ENCODE measurements around the gene SEPTIN7. TPM values are rescaled to one million over a fixed set of nuclear protein-coding genes. Genes with fewer than 3 reads are reported as not detected.

SEPTIN7 gene
- total RNA-seq, 1 experiment from 2014 or later: 219 TPM

GRCh38 chr7:35799846-35800717, 775 bp upstream of the SEPTIN7 start:
- TF ChIP-seq CTCF (conservative IDR thresholded peaks at IDR 0.05) (0 out of 2 replicates have a peak, but pooled peaks have one; percentile 22), EZH2 (IDR thresholded peaks at IDR 0.05; ENCODE audit: low read depth) (no peak)
- BruUV-seq (replicated peaks): TSS peak; percentile 97
- Histone ChIP-seq H3F3A (ENCODE audit: insufficient read depth, low read depth) (peaks cover 19% of the 10 kb centered on the region; the same call in 1 of the 2 replicates), H3K4me3 (peak overlapping the region; percentile 69), H3K4me2 (peak overlapping the region; percentile 94), H2AFZ (peak overlapping the region; percentile 97), H4K20me1 (ENCODE audit: insufficient read depth) (peaks cover 24% of the 10 kb centered on the region; the same call in 1 of the 2 replicates), H3K79me2 (ENCODE audit: low read depth) (peaks cover 46% of the 10 kb centered on the region), H3K9me3 (ENCODE audit: insufficient read depth, low read depth) (no peaks in the 10 kb centered on the region; the same call in 1 of the 2 replicates), H3K27ac (peak overlapping the region; percentile 92), H3K9me2 (ENCODE audit: insufficient read depth) (no peaks in the 10 kb centered on the region), H3K4me1 (replicated peaks; ENCODE audit: insufficient read depth) (peaks cover 29% of the 10 kb centered on the region), H3K27me3 (ENCODE audit: insufficient read depth, low read depth) (no peaks in the 10 kb centered on the region), H3K36me3 (ENCODE audit: low read depth) (no peaks in the 10 kb centered on the region)
- intact Hi-C loops (cut with micrococcal nuclease; ENCODE audit: unreplicated experiment): loop anchor here (5.0 kb wide), 3 partner anchors 77 to 1232 kb away; no protein-coding TSS in a partner anchor
- ChIA-PET POLR2A (ENCODE audit: unreplicated experiment) (interaction anchor here (0.6 to 1.6 kb wide), 12 partner anchors 24 to 1360 kb away, joined by 3 to 30 read pairs (median 4); partner anchors contain the start of gene HERPUD2), CTCF (interaction anchor here (0.6 to 1.3 kb wide), 5 partner anchors 11 to 105 kb away, joined by 3 to 9 read pairs (median 3); partner anchors contain the start of gene HERPUD2)
- peak; percentile 86 to 94 for DNase-seq

GRCh38 chr7:35801392-35802101, 690 bp downstream of the SEPTIN7 start:
- CTCF ChIA-PET: interaction anchor here (0.6 to 1.3 kb wide), 6 partner anchors 57 to 281 kb away, joined by 3 to 9 read pairs (median 4); partner anchors contain the start of gene HERPUD2
- H3K4me3 ChIP-seq: peak overlapping the region; percentile 69
- no TSS peak for BruUV-seq (replicated peaks)
- POLR2A ChIA-PET (ENCODE audit: unreplicated experiment): interaction anchor here (0.6 to 1.6 kb wide), 10 partner anchors 11 to 949 kb away, joined by 3 to 30 read pairs (median 4); partner anchors contain the start of gene HERPUD2
- peak; percentile 61 to 76 for DNase-seq
- TF ChIP-seq EZH2 (IDR thresholded peaks at IDR 0.05; ENCODE audit: low read depth) (no peak), CTCF (conservative IDR thresholded peaks at IDR 0.05) (peak; percentile 86)
- peak overlapping the region; percentile 93 for H2AFZ ChIP-seq
- H3K27me3 ChIP-seq (ENCODE audit: insufficient read depth, low read depth): no peaks in the 10 kb centered on the region
- intact Hi-C loops (cut with micrococcal nuclease; ENCODE audit: unreplicated experiment): loop anchor here (1.0 to 5.0 kb wide), 5 partner anchors 76 to 1231 kb away; partner anchors contain the start of gene HERPUD2
- H3K79me2 ChIP-seq (ENCODE audit: low read depth): peaks cover 61% of the 10 kb centered on the region
- H3K36me3 ChIP-seq (ENCODE audit: low read depth): no peaks in the 10 kb centered on the region
- H3K4me1 ChIP-seq (replicated peaks; ENCODE audit: insufficient read depth): peaks cover 31% of the 10 kb centered on the region
- H3F3A ChIP-seq (ENCODE audit: insufficient read depth, low read depth): peaks cover 19% of the 10 kb centered on the region; the same call in 1 of the 2 replicates
- peaks cover 37% of the 10 kb centered on the region for H4K20me1 ChIP-seq (ENCODE audit: insufficient read depth)
- H3K9me2 ChIP-seq (ENCODE audit: insufficient read depth): no peaks in the 10 kb centered on the region
- H3K9me3 ChIP-seq (ENCODE audit: insufficient read depth, low read depth): no peaks in the 10 kb centered on the region; the same call in 1 of the 2 replicates
- peak overlapping the region; percentile 94 for H3K4me2 ChIP-seq
- peak overlapping the region; percentile 92 for H3K27ac ChIP-seq

GRCh38 chr7:35802102-35802466, 1.2 kb downstream of the SEPTIN7 start:
- H3K4me1 ChIP-seq (replicated peaks; ENCODE audit: insufficient read depth): peaks cover 35% of the 10 kb centered on the region
- H3K4me3 ChIP-seq: peak overlapping the region; percentile 69
- CTCF ChIA-PET: interaction anchor here (0.7 to 1.1 kb wide), 2 partner anchors 92 to 110 kb away, joined by 4 to 6 read pairs; no protein-coding TSS in a partner anchor
- peak overlapping the region; percentile 93 for H2AFZ ChIP-seq
- no peaks in the 10 kb centered on the region for H3K9me2 ChIP-seq (ENCODE audit: insufficient read depth)
- H3F3A ChIP-seq (ENCODE audit: insufficient read depth, low read depth): peaks cover 19% of the 10 kb centered on the region; the same call in 1 of the 2 replicates
- POLR2A ChIA-PET (ENCODE audit: unreplicated experiment): interaction anchor here (0.6 kb wide), 2 partner anchors 11 to 52 kb away, joined by 3 to 4 read pairs; no protein-coding TSS in a partner anchor
- no peak for DNase-seq
- peaks cover 66% of the 10 kb centered on the region for H3K79me2 ChIP-seq (ENCODE audit: low read depth)
- intact Hi-C loops (cut with micrococcal nuclease; ENCODE audit: unreplicated experiment): loop anchor here (5.0 kb wide), 3 partner anchors 75 to 1230 kb away; no protein-coding TSS in a partner anchor
- no peak for TF ChIP-seq EZH2 (IDR thresholded peaks at IDR 0.05; ENCODE audit: low read depth)
- TF ChIP-seq CTCF (conservative IDR thresholded peaks at IDR 0.05): peak; percentile 33; the same call in 1 of the 2 replicates
- H3K9me3 ChIP-seq (ENCODE audit: insufficient read depth, low read depth): no peaks in the 10 kb centered on the region; the same call in 1 of the 2 replicates
- H3K4me2 ChIP-seq: peak overlapping the region; percentile 94
- peak overlapping the region; percentile 92 for H3K27ac ChIP-seq
- no peaks in the 10 kb centered on the region for H3K27me3 ChIP-seq (ENCODE audit: insufficient read depth, low read depth)
- no peaks in the 10 kb centered on the region for H3K36me3 ChIP-seq (ENCODE audit: low read depth)
- BruUV-seq (replicated peaks): TSS peak; percentile 41
- peaks cover 40% of the 10 kb centered on the region for H4K20me1 ChIP-seq (ENCODE audit: insufficient read depth)

Data from PC-9 (cell line).